NCI-H2227 (cell line): Measurements from ENCODE around the gene MAP1S.
"Not testable (repeated sequence)": the region's sequence is repeated elsewhere in the genome, so short reads cannot be mapped to it uniquely, and the experiment has no call there.

ENCODE experiments used
- DNase-seq: peaks from one replicate; lab custom pipeline; 2025; ENCODE audit not compliant: unreplicated experiment; lab: John Stamatoyannopoulos, UW

MAP1S gene

DNA sequence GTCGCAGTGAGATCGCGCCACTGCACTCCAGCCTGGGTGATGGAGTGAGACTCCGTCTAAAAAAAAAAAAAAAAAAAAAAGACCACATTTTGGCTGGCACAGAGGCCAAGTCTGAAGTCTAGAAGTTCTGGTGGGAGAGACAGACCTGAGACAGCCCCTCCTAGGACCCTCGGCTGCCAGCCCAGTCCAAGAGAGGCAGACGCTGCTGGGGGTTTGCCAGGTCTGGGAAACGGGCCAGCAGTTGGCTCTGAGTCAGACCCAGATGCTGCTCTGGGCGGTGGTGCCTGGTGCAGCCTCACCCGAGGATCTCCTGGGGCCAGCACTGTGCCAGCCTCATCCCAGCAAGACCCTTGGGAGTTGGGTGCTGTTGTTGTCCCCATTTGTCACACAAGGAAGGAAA lies 37.8 kb downstream of the MAP1S start:
- DNase-seq = no peak

DNA sequence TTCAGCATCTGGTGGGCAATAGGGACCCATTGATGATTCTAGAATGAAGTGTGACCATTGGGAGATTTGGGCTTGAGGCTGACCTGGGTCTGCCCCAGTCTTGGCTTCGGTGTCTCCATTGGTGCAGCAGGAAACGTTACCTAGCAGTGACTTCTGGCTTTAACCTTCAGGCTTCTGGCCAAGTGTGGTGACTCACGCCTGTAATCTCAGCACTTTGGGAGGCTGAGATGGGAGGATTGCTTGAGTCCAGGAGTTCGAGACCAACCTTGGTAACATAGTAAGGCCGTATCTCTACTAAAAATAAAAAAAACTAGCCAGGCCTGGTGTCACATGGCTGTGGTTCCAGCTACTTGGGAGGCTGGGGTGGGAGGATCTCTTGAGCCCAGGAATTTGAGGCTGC lies 39.2 kb downstream of the MAP1S start:
- DNase-seq = no peak

DNA sequence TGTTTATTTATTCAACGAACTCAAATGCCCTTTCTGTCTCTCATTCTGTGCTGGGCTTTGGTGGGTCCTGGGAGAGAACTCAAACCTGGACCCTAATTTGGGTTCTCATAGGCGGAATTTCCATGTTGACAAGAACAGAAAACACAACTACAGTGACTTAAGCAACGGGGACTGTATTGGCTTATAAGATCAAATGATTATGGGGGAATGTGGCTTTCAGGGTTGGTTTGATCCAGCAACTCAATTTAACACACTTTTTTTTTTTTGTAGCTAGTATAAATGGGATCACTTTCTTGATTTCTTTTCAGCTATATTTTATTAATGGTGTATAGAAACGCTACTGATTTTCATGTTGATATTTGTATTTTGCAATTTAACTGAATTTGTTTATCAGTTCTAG lies 41.9 kb downstream of the MAP1S start:
- no peak for DNase-seq

DNA sequence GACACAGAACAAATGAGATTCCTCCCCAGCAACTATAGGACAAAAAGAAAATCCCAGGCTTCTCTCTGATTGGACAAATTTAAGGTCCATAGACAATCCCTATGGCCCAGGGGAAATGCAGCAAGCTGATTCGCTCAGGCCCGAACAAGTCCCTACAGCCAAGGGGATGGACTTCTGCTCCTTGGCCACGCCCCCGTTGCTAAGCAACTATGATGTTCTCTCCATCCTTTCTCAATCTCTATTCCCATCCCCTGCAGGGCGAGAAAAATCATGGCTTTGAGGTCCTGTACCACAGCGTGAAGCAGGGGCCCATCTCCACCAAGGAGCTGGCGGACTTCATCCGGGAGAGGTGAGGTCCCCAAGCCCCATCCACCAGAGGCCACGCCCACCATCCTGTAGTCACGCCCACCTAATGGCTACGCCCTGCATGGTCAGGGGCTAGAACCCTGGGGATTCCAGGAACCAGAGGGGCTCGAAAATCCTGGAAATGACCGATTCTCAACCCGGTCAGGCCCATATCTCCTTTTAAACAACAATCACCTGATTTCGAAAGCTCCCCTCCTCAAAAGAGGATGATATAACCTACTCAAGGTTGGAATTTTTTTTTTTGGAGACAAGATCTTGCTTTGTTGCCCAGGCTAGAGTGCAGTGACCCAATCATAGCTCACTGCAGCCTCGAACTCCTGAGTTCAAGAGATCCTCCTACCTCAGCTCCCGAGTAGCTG lies 43.4 kb downstream of the MAP1S start:
- peak; percentile 69 for DNase-seq

DNA sequence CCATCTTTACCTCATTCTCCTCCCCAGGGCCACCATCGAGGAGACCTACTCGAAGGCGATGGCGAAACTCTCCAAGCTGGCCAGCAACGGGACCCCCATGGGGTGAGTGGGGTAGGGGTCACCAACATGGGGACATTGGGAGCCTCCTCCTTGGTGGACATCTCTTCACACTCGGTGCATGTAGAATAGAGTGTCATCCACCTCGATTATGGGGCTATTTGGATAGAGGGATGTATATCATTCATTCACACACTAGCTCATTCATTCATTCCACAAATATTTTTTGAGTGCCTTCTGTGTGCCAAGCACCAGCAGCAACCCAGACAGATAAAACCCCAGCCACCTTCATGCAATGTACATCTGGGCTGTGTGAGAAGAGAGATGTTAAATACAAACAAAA lies 45.1 kb downstream of the MAP1S start:
- no peak for DNase-seq

DNA sequence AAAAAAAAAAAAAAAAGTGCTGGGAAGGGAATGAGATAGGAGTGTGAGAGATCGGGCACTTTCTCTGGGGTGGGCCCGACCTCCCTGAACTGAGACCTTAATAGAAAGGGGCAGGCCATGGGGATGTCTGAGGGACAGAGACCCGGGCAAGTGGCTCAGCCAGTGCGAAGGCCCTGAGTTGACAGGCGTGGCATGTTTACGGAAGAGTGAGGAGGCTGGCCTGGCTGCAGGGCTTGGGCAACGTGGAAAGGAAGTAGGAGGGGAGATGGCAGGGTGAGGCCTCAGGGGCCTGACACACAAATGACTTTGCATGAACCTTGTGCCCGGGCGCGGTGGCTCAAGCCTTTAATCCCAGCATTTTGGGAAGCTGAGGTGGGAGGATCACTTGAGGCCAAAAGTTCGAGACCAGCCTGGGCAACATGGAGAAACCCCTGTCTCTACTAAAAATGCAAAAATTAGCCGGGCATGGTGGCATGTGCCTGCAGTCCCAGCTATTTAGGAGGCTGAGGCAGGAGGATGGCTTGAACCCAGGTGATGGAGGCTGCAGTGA lies 45.9 kb downstream of the MAP1S start:
- no peak for DNase-seq

DNA sequence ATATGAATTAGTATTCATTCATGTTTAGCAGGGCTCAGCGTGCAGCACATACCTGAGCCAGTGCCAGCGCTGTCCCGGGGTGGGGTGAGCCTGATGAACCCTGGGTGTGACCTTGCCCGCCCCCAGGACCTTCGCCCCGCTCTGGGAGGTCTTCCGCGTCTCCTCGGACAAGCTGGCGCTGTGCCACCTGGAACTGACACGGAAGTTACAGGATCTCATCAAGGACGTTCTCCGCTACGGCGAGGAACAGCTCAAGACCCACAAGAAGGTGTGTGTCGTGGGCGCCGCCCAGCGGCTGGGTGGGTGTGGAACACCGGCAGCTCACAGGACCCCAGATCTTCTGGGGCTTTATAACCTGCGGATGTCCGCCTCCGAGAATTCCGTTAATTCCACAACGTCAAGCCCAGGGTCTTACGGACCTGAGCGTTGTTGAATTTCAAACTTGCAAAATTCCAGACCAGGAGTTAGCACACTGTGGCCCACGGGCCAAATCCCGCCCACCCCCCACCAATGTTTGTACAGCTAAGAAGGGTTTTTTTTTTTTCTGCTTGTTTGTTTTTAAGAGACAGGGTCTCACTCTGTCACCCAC lies 47.4 kb downstream of the MAP1S start:
- DNase-seq = peak; percentile 26

DNA sequence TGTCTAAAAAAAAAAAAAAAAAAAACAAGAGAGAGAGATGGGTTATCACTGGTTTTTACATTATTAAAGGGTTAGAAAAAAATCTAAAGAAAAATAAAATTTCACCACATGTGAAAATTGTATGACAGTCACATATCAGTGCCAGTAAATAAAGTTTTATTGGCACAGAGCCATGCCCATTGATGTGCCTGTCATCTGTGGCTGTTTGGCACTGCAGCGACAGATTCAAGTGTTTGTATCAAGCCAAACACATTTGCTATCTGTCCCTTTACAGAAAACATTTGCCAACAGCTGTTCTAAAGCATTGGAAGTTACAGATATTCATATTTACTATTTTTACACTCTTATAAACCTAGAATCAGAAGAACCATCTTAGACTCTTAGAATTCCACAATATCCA lies 48.3 kb downstream of the MAP1S start:
- no peak for DNase-seq

DNA sequence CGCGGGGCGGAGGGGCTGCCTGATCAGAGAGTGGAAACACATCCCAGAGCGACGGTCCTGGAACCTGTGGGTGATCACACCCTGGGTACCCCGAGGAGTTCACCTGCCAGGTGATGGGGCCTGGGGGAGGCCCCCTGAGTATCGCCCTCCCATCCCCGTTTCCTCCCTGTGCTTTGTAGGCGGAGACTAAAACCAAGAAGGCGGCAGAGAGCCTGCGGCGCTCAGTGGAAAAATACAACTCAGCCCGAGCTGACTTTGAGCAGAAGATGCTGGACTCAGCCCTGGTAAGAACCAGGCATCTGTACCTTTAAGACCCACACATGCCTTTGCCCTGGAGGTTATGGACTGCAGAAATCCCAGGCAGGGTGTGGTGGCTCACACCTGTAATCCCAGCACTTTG lies 51.3 kb downstream of the MAP1S start:
- DNase-seq = no peak

DNA sequence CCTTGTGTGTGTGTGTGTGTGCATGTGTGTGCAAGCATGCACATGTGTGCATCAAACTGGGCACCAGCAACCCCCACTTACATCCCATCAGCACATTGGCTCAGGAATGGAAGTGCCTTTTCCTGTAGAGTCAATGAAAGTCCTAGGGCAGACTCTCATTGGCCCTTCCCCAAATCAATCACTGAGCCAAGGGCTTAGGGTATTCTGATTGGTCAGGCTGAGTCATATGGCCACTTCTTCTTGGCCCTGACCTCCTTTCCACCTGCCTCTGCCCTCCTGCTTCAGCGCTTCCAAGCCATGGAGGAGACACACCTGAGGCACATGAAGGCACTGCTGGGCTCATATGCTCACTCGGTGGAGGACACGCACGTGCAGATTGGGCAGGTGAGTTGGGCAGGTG lies 52.9 kb downstream of the MAP1S start:
- DNase-seq = peak; percentile 9

DNA sequence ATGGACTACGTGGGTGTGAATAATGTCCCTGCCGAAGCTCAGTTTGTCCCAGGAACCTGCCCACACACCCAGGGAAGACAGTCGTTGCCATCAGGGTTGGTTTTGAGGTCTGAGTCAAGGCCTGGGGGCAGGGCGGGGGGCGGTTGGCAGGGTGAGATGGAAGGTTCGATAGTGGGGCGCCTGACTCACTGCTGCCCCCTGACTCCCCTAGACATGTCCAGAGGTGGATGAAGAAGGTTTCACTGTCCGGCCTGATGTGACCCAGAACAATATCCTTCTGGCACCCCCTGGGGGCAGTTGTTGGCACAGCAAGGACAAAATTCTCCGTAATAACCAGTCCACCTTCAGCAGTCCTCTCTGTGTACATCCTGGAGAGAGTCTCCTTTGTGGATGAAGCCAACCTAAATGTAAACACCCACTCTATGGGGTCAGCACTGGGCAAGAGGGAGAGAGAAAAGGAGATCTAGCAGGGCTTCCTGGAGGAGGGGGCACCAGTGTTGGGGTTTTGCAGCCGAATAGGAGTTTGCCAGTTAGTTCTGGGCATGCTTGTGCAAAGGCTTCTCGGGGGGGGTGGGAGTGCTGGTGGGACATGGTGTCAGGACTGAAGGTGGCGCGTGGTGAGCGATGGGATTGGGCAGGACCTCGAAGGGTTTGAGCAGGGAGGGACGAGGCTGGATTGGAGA lies 56.1 kb downstream of the MAP1S start:
- DNase-seq = no peak

DNA sequence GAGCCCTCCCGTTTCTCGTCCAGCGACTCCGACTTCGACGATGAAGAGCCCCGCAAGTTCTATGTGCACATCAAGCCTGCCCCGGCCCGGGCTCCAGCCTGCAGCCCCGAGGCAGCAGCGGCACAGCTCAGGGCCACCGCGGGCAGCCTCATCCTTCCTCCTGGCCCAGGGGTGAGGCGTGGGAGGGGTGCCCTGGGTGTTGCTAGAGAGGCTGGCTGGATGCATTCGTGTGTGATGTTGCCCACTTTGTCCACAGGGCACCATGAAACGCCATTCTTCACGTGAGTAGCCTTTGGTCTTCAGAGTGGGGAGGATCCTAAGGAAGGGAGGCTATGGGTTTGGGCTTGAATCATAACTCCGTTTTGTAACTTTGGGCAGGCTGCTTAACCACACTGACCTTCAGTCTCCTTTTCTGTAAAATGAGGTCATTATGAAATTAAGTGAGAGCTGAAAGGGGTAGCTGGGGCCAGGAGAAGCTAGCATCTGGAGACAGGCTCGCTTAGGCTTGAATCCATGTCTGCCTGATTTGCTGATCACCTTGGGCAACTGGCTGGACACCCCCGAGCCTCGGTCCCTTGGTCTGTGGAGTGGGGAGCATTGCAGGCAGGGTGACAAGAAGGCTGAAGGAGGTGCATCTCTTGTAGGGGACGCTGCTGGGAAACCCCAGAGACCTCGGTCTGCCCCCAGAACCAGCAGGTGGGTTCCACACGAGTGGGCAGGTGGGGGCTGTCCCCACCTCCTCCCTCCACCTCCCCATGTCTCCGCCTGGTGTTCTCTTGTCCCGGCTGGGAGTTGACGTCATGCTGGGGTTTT lies 56.9 kb downstream of the MAP1S start:
- DNase-seq = no peak

DNA sequence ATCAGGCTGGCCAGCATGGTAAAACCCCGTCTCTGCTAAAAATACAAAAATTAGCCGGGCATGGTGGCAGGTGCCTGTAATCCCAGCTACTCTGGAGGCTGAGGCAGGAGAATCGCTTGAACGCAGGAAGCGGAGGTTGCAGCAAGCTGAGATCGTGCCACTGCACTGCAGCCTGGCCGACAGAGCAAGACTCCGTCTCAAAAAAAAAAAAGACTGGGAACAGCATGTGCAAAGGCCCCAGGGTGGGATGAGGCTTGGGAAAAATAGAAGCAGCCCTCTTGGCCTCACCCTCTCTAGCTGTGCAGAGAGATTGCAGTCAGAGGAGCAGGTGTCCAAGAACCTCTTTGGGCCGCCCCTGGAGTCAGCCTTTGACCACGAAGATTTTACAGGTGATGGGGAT lies 58.6 kb downstream of the MAP1S start:
- not testable (repeated sequence) for DNase-seq

DNA sequence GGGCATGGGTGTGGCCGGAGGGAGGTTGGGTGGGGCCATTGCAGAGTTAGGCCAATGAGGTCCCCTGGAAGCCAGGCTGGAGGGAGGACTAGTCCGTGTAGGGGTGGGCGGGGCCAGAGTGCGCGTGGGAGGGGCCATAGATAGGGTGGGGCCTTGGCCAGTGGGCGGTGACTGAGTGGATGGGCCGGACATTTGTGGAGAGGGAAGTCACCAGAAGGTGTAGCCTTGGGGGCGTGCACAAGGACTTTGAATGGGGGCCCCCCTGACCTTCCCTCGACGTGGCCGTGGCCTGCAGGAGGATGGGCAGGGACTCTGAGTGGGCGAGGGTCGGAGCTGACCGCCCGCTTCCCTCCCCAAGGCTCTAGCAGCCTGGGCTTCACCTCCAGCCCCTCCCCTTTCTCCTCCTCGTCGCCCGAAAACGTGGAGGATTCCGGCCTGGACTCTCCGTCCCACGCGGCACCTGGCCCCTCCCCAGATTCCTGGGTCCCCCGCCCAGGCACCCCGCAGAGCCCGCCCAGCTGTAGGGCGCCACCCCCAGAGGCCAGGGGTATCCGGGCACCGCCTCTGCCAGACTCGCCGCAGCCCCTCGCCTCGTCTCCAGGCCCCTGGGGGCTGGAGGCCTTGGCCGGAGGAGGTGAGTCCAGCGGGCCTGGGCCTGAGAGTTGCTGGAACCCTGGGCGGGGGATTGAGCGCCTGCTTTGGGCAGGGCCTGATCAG lies 59.1 kb downstream of the MAP1S start:
- DNase-seq = no peak

DNA sequence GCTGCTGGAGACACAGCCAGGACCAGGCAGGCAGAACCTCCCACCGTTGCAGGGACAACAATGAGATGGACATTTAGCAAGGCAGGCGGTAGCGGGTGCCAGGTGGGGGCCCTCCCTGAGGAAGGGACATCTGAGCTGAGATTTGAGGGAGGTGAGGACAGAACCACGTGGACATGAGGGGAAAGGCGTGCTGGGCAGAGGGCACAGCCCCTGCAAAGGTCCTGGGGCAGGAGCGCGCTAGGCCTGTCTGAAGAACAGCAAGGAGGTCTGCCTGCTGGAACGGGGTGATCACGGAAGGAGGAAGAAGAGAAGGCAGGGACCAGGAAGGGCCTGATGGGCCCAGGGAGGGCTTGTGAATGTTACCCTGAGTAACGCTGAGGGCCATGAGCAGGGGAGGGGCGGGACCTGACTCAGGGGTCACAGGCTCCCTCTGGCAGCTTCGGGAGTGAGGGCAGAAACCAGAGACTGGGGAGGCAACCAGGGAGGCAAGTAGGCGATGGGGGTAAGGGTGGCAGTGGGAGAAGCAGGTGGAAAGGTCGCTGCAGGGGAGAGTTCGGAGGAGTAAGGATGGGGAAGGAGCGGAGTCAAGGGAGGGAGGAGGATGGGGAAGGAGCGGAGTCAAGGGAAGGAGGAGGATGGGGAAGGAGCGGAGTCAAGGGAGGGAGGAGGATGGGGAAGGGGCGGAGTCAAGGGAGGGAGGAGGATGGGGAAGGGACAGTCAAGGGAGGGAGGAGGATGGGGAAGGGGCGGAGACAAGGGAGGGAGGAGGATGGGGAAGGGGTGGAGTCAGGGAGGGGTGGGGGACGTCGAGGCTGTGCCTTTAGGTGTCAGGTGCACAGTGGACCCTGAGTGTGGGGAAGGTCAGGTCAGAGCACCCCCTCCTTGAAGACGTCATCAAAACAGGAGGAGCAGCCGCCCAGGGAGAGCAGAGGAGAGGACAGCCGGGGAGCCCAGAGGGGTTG lies 60.0 kb downstream of the MAP1S start:
- peak; percentile 31 for DNase-seq

DNA sequence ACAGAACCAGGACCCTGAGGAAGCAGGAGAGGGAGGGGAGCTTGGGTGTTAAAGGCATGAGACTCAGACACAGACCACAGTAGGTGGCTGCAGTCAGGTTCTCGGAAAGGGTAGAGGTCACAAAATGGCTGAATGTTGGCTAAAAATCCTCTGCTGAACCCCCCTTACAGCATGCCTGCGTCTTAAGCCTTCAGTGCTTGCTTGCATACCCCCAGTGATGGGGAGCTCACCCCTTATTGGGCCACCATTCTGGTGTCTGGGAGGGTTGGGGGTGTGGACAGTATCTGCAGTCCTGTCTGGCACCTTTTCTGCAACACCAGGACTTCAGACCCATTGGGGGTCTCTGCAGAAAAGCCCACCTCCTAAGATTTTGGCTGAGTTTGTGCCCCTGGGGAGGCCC lies 61.5 kb downstream of the MAP1S start:
- DNase-seq = no peak

DNA sequence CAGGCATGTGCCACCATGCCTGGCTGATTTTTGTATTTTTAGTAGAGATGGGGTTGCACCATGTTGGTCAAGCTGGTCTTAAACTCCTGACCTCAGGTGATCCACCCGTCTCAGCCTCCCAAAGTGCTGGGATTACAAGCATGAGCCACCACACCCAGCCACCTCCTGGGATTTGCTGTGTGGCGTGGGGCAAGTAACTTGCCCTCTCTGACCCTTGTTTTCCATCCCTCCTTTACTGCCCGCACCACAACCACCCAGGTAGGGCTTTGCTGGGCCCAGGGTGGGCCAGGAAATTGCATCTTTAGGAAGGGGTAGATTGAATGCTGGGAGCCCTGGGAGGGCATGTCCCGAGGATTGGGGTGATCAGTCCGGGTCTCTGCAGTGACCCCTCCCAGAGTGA lies 64.4 kb downstream of the MAP1S start:
- not testable (repeated sequence) for DNase-seq
